Stimulated activated CD4-positive, alpha-beta T cell treated with anti-CD3 and anti-CD28 coated beads, TNF-alpha, amount 100 ng/mL, for 48 hours (primary cell): ENCODE measurements around the gene PACRG.

Experiments used
- DNase-seq, 3 donors: peaks; one replicate each; pipeline ENCODE4 v3.0.0-alpha.2; 2020; ENCODE audit warnings: low read depth in 3 of 3

The PACRG gene

GRCh38 chr6:162710419-162710818 is 17.4 kb upstream of the PACRG start:
- DNase-seq: no peak

- no peak for DNase-seq
These were observed 16.8 kb upstream of the PACRG start for GRCh38 chr6:162710936-162711335.

- DNase-seq: no peak
These were observed 16.4 kb upstream of the PACRG start for GRCh38 chr6:162711376-162711775.

- no peak for DNase-seq
These were observed 15.1 kb upstream of the PACRG start for GRCh38 chr6:162712694-162713093.

- no peak for DNase-seq
These were observed 13.6 kb upstream of the PACRG start for GRCh38 chr6:162713974-162714780.

- DNase-seq: no peak
These were observed 12.2 kb upstream of the PACRG start for GRCh38 chr6:162715601-162716000.

- no peak for DNase-seq
These were observed 8.2 kb upstream of the PACRG start for GRCh38 chr6:162719528-162719927.

- no peak for DNase-seq
These were observed 6.4 kb upstream of the PACRG start for GRCh38 chr6:162721404-162721687.

- no peak for DNase-seq
These were observed 5.5 kb upstream of the PACRG start for GRCh38 chr6:162722226-162722625.

- DNase-seq: no peak
These were observed 5.1 kb upstream of the PACRG start for GRCh38 chr6:162722633-162723032.

GRCh38 chr6:162726947-162727321 is 840 bp upstream of the PACRG start:
- DNase-seq: no peak

- no peak for DNase-seq
These were observed 423 bp downstream of the PACRG start for GRCh38 chr6:162728197-162728596.

- DNase-seq: no peak
These were observed 932 bp downstream of the PACRG start for GRCh38 chr6:162728706-162729105.

GRCh38 chr6:162730502-162730901 is 2.7 kb downstream of the PACRG start:
- no peak for DNase-seq

- DNase-seq: no peak
These were observed 5.7 kb downstream of the PACRG start for GRCh38 chr6:162733489-162733888.

GRCh38 chr6:162736961-162737360 is 9.2 kb downstream of the PACRG start:
- DNase-seq: no peak

GRCh38 chr6:162750776-162751175 is 23.0 kb downstream of the PACRG start:
- DNase-seq: no peak

- DNase-seq: no peak
These were observed 23.6 kb downstream of the PACRG start for GRCh38 chr6:162751211-162751859.

- DNase-seq: no peak
These were observed 26.0 kb downstream of the PACRG start for GRCh38 chr6:162753775-162754174.

GRCh38 chr6:162770136-162770535 is 42.4 kb downstream of the PACRG start:
- DNase-seq: no peak

- DNase-seq: no peak
These were observed 43.2 kb downstream of the PACRG start for GRCh38 chr6:162770955-162771354.

- no peak for DNase-seq
These were observed 44.7 kb downstream of the PACRG start for GRCh38 chr6:162772466-162772865.

GRCh38 chr6:162773996-162774395 is 46.2 kb downstream of the PACRG start:
- DNase-seq: no peak

- no peak for DNase-seq
These were observed 49.3 kb downstream of the PACRG start for GRCh38 chr6:162777091-162777490.
